Fibroblast of skin of left biceps (primary cell): ENCODE data around the gene FAM151A.
"Not testable (repeated sequence)": the region's sequence is repeated elsewhere in the genome, so short reads cannot be mapped to it uniquely, and the experiment has no call there.

Experiments
- DNase-seq, 2 experiments: peaks; one replicate each; pipeline ENCODE4 v3.0.0-alpha.2; 2013; ENCODE audit warnings: low read depth in 2 of 2

The FAM151A gene

DNA sequence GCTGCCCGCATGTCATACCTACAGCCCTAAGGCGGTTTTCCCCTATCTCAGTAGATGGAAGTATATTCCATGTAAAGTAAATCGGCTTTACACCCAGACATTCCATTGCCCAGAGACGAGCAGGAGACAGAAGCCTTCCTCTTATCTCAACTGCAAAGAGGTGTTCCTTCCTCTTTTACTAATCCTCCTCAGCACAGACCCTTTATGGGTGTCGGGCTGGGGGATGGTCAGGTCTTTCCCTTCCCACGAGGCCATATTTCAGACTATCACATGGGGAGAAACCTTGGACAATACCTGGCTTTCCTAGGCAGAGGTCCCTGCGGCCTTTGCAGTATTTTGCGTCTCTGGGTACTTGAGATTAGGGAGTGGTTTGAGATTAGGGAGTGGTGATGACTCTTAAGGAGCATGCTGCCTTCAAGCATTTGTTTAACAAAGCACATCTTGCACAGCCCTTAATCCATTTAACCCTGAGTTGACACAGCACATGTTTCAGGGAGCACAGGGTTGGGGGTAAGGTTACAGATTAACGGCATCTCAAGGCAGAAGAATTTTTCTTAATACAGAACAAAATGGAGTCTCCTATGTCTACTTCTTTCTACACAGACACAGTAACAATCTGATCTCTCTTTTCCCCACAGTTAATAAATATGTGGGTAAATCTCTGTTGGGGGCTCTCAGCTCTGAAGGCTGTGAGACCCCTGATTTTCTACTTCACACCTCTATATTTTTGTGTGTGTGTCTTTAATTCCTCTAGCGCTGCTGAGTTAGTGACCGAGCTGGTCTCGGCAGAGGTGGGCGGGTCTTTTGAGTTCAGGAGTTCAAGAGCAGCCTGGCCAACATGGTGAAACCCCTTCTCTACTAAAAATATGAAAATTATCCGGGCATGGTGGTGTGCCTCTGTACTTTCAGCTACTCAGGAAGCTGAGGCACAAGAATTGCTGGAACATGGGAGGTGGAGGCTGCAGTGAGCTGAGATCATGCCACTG is 13.4 kb upstream of the FAM151A start:
- not testable (repeated sequence) for DNase-seq

DNA sequence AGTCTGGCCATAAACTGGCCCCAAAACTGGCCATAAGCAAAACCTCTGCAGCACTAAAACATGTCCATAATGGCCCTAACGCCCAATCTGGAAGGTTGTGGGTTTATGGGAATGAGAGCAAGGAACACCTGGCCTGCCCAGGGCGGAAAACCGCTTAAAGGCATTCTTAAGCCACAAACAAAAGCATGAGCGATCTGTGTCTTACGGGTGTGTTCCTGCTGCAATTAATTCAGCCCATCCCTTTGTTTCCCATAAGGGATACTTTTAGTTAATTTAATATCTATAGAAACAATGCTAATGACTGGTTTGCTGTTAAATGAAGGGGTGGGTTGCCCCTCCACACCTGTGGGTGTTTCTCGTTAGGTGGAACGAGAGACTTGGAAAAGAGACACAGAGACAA is 12.5 kb upstream of the FAM151A start:
- not testable (repeated sequence) for DNase-seq

DNA sequence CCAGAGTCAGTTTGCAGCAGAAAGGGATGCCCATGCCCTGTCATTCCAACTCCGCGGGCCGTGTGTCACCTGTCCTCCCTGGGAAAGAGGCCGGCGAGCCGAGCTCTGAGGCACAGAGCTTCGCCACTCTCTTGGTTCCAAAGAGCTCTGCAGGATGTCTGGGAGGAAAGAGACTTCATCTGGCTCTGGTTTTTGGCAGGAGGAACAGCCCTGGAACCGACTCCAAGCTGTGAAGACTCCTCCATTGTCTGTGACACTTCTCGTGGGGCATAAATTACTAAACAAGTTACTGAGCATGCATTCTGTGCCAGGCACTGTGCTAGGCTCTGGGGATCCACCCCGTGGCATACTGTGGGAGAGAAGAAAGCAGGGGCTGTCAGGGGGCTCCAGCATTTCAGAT is 3.9 kb upstream of the FAM151A start:
- no peak for DNase-seq

DNA sequence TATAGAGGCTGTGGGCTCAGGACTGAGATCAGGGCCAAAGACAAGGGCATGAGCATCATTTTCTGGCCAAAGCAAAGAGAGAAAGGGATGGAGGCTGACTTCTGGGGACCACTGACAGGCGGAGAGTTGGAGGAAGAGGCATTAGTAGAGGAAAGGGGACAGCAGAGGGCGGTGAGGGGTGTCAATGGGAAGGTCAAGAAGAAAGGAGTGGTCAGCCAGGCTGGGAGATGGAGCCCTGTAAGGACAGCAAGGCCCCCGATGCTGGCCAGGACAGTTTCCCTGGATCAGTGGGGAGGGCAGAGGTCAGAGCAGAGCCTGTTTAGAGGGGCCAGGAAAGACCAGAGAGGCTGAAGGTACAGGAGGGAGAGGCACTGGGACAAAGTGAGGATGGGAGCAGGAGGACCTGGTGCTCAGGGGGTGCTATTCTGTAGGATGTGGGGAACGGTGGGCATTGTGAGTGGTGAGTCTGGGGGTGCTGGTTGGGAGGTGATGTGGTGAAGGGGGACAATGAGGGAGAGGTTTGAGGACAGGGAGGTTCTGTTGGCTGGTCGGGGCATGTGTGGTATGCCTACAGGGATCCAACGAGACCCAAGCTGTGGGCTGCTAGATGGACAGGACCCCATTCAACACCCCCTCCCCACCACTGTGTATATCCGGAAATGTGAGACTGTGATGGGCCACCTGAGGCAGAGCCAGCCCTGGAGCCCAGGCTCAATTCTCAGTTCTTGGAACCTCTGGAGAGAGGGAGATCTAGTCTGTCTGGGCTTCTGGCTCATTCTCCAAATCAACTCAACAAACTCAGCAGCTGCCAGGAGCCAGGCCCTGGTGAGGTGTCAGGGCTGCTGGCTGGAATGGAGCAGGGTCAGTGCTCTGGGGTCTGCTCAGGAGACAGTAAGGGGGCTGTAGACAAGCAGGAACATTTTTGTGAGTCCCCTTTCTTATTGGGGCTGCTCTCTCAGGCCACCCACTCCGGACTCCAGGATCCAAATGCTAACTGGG is 1.4 kb upstream of the FAM151A start:
- no peak for DNase-seq

DNA sequence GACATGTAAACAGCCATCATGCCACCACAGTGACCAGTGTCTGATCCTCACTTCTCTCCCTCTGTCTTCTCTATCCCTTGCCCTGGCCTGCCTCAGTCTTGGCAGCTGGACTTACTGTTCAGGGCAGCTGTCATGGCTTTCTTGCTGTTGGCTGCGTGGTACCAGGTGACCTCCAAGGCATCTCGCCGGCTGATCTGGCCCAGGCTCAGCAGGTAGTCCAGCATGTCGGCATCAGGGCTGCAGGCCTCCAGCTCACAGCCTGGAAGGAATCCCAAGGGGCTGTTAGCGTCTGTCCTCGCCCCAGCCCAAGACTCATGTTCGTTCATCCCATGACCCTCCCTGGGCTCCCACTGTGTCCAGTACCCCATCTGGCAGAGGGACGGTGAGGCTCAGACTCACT is 3.6 kb downstream of the FAM151A start:
- no peak for DNase-seq

DNA sequence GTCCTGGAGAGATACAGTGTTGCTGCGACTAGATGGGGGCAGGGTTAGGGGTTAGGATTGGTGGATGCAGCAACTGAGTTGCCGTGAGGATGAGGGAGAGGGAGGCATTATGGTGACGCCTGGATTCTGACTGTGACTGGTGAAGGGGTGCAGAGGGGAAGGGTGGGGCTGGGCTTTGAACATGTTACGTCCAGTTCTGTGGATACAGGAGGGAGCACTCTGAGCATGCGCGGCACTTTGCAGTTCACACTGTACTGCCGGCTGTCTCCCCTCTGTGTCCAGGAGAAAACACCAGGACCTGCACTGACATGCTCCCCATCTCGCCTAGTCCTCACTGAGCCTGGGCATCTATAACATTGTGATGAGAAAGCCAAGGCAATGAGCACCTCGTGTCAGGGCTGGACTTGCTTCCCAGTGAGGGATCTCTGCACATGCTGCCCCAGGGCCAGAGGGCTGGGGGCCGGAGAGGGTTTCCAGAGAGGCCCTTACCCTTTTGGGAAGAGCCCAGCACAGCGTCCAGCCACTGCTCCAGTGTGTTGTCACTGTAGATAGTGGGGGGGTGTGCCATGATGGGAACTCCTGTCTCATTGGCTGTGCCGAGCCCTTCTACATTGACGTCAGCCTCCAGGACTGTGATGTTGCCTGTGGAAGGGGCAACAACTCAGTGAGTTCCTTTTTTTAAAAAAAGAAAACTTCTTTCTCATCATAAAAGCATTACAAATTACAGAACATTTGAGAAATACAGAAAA is 7.6 kb downstream of the FAM151A start:
- DNase-seq, result no peak

DNA sequence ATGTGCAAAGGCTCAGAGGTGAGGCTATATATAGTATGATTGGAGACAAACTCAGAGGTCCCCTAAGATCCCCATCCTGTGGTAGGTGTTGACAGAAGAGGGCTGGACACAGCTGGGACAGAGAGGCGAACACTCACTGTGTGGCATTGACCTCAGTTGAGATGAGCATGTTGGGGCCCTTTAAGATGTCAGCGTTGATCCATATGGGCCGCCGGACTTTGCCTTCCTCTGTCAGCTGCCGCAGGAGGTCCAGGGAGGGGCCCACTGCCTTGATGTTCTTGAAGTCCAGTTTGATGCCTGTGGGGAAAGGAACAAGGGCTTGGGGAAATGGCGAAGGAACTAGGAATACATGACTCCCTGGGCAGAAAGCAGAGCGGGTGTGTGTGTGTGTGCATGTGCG is 8.8 kb downstream of the FAM151A start:
- no peak for DNase-seq

DNA sequence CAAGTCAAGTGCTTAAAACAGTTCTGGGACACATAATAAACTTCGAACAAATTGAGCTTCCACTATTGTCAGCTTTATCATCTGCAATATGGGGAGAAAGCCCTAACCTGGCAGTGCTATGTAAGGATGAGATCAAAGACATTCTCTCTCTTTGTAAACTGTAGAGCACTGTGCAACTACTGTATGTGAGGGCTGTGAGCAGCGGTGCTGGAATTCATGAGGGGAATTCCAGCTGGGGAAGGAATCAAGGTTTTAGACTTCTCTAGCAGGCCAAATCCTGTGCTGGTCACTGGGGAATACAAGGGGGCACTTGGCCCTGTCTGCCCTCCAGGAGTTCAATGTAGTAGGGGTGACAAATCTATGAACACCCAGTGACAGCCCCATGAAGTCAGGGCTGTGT is 9.3 kb downstream of the FAM151A start:
- DNase-seq, result no peak

DNA sequence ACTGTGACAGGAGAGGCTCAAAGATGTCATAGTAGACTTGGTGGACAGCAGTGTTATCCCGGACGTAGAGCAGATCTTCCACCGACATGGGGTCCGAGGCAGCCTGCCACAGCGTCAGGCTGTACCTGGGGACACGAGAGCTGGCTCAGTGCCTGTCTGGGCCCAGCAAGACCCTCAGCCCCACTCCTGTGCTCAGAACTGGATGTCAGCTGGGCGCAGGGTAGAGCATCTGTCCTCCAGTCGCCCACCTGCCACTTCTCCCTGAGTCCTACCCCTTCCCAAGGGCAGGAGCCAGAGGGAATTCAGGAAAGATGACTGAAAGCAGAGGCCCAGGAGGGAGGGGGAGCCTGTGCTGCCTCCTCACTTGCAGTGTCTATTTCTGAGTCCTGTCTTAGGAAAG is 11.7 kb downstream of the FAM151A start:
- DNase-seq, result no peak

DNA sequence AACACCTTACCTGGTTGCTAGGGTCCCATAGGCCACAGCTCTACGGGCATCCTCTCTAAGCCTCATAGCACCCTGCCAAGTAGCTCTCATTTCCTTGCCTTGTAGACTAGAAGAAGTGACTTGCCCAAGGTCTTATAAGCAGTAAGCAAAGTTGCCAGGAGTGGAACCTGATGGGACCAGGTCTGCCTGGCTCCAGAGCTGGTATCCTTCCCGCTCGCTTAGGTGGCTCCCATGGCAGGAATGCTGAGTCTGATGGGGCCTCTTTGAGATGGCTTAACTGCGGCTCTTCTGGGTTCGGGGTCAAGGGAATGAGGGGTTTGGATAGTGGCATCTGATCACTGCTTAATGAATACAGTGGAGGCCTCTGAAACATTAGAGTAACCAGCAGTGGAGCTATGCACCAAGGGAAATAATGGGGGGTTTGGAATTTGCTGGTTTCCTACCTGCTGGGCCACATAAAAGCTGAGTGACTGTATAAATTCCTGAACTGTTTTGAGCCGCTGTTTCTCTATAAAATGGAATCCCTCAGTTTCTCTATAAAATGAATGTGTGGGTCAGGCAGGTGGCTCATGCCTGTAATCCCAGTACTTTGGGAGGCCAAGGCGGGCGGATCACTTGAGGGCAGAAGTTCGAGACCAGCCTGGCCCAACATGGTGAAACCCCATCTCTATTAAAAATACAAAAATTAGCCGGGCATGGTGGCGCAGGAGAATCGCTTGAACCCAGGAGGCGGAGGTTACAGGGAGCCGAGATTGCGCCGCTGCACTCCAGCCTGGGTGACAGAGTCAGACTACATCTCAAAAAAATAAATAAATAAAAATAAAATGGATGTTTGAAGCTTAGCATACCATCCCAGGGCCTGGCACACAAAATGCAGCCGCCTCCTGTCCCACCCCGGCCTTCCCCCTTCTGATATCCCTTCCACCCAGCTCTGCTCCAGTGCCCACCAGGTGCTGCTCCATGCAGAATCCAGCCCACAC is 12.4 kb downstream of the FAM151A start:
- DNase-seq, result no peak

DNA sequence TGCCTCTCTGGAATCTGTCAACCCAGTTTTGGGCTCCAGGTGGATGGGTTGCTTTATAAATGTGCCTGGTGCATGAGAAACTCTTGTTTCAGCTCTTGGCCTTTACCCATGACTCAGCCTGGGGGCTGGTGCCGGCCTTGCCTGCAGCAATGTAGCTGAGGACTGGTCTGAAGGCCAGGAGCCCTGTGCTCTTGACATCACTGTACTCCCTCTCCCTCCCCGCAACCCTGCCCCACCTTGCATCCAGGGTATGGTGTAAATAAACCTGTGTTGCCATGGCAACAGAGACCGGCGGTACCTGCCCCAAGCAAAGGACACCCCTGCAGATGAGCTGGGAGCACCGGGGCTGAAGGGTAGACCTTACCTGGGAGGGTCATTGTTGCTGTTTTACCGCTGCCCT is 13.3 kb downstream of the FAM151A start:
- no peak for DNase-seq

DNA sequence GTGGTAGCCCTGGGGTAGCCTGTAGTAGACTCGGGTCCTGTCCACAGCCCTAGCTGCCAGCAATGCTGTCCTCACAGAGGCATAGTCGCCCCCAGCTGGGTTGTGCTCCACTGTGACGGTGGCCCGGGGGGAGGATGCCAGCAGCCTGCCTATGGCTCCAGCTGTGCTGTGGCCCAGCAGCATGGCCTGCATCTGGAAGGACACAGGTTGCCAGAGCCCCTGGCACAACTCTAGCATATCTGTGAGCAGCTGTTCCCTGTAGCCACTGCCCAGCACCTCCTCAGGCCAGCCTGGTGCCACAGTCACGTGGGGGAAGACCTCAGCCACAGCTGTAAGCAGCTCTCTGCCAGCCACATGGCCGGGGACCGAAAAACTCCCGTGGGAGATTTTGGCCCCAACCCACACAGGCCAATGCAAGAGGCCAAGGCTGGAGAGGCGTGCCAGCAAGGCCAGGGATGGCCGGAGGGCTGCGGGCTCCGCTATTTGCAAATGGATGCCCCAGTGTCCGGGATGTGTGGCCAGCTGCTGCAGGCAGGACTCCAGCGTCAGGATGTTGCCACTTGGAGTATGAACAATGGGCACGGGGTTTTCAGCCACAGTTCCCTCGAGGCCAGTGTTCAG is 13.9 kb downstream of the FAM151A start:
- DNase-seq, result no peak

DNA sequence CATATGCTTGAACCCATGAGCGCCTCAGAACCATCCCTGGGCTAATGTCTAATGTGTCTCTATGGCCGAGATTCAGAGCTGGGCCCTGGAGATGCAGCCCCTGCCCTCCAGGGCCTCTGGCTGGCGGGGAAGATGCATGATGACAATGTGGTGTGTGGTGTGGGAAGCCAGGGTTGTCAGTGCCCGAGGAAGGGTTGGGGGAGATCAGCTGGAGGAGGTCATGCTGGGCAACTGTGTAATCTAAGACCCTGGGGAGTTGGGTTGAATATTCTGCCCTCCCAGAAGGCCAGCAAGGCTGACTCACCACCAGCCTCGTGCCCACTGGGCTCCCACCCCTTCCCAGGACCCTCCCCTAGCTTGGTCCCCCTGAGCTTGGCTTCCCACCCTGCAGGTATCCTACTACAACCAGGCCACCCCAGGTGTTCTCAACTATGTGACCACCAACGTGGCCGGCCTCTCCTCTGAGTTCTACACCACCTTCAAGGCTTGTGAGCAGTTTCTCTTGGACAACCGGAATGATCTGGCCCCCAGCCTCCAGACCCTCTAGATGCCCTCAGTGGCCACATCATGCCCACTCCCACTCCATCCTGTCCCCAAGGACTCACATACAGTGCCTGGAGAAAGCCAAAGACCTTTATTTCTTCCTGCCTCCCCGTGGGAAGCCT is 14.6 kb downstream of the FAM151A start:
- no peak for DNase-seq

DNA sequence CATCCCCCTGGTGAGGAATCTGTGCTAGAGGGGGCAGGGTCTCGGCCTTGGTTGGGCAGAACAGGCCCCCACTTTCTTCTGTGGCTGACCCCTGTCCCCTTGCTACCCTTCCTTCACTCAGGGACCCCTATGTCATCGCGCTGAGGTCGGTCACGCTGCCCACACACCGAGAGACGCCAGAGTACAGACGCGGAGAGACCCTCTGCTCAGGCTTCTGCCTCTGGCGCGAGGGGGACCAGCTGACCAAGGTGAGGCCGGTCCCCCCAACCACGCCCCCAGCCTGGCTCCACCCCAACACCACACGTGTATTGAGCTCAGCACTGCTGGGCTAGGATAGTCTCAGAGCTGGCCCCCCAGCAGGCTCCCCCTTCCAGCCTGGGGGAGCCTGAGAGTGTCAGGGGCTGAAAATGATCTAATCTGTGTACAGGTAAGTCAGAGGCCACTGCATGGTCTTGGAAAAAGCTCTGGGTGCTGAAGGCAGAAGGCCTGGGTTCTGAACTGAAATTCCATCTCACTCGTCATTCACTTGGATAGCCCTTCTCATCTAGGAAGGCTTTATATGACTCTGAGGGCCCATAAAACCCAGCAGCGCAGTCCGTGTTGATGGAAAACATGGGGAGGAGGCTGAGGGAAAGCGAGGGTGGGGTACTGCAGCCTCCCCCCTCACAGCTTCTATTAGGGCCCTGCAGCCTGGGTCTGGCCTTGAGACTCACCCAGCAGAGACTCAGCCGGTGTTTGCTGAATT is 15.3 kb downstream of the FAM151A start:
- DNase-seq, result no peak

DNA sequence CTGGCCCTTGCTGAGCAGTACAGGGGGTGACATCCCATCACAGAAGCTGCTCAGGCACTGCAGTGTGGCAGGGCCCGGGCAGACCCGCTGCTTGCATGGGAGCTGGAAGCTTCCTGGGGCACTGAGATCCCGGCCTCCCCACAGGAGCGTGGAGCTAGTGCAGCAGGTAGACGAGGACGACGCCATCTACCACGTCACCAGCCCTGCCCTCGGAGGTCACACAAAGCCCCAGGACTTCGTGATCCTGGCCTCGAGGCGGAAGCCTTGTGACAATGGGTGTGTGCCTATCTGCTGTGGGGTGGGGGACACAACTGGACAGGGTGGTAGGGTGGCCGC is 16.4 kb downstream of the FAM151A start:
- no peak for DNase-seq

DNA sequence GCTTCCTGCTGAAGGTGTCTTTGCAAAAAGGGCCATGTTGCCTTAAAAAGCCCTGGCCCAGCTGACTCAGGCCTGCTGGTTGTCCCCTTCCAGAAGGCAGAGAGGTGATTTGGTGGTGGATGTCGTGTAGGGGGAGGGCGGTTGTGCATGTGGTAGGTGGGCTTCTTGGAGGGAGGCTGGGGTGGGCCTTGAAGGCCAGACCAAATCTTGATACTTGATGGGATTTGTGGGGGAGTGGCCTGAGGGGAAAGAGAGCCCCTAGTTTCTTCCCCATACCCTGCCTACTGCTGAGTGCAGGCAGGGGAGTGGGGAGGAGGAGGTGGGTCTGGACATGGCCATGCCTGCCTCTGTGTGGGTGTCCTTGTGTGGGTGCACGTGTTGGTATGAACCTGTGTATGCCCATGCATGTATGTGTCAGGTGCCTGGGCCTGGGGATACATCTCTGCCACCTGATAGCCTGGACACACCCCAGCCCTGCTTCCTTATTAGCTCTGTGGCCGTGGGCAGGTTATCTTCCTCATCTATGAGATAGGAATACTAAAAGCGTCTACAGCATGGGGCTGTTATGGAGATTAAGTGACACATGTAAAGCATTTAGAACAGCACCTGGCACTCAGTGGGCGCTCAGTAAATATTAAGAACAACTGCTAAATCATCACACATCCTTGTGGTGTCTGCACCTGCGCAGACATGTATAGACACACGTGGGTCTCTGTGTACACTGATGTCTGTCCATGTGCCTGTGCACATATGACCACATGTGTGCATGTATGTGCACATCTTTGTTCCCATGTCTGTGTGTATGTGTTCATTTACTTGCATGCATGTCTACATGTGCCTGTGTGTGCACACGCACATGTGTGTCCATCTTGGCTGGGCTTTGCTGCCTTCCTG is 17.0 kb downstream of the FAM151A start:
- no peak for DNase-seq

DNA sequence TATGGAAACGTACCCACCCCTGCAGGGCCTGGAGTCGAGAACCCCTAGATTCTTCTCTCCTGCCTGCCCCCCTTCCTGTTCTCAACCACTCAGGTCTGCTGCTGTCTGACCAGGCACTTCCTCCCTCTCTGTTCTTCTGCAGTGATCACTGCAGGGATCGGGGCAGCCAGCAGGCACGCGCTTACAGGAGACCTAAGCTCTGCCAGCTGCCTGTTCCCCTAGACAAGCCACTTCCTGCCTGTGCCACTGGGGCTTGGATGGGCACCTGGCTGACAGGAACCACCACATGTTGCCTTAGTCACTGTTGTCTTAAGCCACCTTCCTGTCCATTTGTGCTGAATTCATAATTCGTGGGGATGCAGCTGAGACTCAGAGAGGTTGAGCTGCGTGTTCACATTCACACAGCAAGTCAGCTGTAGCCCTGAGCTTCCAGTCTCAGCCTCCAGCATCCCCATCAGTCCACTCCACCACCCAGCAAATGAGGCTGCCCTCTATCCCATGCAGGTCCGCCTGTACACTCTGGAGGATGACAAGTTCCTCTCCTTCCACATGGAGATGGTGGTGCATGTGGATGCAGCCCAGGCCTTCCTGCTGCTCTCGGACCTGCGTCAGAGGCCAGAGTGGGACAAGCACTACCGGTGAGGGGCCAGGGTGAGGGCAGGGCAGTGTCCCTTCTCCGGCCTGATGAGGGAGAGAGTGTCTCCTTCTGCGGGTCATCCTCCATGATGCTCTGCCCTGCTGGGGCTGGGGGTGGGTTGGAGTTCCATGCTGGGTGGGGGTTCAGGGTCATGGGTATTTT is 18.6 kb downstream of the FAM151A start:
- no peak for DNase-seq
